ENCODE data around the gene PROB1.

PROB1 gene

DNA sequence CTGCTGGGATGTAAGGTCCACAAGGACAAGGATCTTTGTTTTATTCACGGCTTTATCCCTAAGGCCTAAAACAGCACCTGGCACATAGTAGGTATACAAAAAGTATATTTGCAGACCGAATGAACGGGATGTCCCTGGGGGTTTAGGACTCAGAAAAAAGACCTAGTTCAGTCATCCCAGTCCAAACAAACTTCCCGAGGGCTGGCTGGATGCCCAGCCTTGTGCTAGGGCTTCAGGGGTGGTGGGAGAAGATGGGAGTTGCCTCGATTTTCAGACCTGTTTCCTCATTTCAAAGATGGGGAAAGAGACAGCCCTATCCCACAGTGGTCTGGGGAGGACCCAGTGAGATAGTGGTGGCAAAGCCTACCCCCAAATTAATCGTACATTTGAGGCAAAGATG lies 3.0 kb upstream of the PROB1 start:
- Histone ChIP-seq H3K4me3 (ENCODE audit: low read length) (no peak overlapping the region), H3K9me3 (ENCODE audit: control insufficient read depth, low read depth, low read length) (no peaks in the 10 kb centered on the region)

DNA sequence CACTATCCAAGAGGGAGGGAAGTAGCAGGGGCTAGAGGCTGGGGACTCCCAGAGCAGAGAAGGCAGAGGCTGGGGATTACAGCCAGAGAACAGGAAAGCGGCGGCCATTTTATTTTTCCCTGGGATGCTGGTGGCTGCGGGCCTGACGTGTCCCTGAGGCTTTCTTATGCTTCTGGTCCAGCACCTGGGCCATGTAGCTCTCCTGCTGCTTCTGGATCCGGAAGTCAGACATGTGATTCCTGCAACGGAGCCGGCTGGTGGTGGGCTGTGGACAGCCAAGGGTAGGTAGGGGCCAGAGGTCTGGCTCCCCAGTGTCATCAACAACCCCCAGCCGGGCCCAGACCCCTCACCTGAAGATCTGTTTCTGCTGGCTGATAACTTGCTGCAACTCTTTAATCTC lies 1.8 kb upstream of the PROB1 start:
- H3K27ac ChIP-seq (ENCODE audit: low read length): no peak overlapping the region
- no peak overlapping the region for H3K9ac ChIP-seq (ENCODE audit: low read length)
- peaks cover 3% of the 10 kb centered on the region for H3K4me1 ChIP-seq (ENCODE audit: control insufficient read depth, low read depth, low read length)
- no peaks in the 10 kb centered on the region for H3K9me3 ChIP-seq (ENCODE audit: control insufficient read depth, low read depth, low read length)
- peaks cover 6% of the 10 kb centered on the region for H3K36me3 ChIP-seq (ENCODE audit: control insufficient read depth, low read depth, low read length)
- H3K27me3 ChIP-seq (ENCODE audit: control insufficient read depth, insufficient read depth, low read length): peaks cover 41% of the 10 kb centered on the region
- H3K4me3 ChIP-seq (ENCODE audit: low read length): no peak overlapping the region

More for the DNA sequence above, 3.0 kb upstream of the PROB1 start:
- Histone ChIP-seq H3K27me3 (ENCODE audit: control insufficient read depth, insufficient read depth, low read length) (peaks cover 29% of the 10 kb centered on the region), H3K4me1 (ENCODE audit: control insufficient read depth, low read depth, low read length) (peaks cover 3% of the 10 kb centered on the region), H3K9ac (ENCODE audit: low read length) (no peak overlapping the region), H3K36me3 (ENCODE audit: control insufficient read depth, low read depth, low read length) (peaks cover 6% of the 10 kb centered on the region), H3K27ac (ENCODE audit: low read length) (no peak overlapping the region)

DNA sequence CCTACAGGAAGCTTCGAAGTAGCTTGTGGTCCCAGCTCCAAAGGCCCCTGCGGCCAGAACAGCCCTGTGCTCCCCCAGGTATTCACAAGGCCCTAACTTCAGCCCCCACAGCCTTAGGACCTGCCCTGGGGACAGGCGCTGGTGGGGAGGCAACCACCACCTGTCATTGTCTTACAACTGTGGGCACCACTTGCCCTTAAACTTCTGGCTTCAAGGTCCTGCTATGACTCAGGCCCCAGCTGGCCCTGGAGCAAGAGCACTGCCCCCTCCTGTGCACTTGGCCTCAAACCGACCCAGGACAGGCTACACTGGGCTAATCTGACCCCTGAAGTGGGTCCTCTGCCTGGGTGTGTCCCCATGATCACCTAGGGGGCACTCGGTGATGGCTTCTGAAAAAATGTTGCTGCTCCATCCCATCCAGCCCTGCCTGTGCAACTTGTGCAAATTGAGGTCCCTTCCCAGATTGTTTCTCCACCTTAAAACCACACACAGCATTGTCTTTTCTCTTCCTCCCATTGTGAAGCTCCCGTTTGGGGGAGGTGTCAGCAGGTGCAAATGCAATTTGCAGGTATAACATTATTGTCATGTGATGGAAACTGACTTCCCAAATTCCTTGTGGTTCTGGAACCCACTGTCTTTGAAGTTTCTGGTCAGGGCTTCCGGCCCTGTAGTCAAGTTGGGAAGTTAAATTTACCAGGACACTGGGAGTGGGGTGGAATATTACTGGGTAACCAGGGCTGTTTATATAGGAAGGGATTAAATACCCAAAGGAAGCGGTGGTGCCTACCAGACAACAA lies 1.1 kb upstream of the PROB1 start:
- Histone ChIP-seq H3K4me1 (ENCODE audit: control insufficient read depth, low read depth, low read length) (peaks cover 3% of the 10 kb centered on the region), H3K27me3 (ENCODE audit: control insufficient read depth, insufficient read depth, low read length) (peaks cover 41% of the 10 kb centered on the region), H3K4me3 (ENCODE audit: low read length) (no peak overlapping the region), H3K27ac (ENCODE audit: low read length) (no peak overlapping the region), H3K9ac (ENCODE audit: low read length) (no peak overlapping the region), H3K36me3 (ENCODE audit: control insufficient read depth, low read depth, low read length) (no peaks in the 10 kb centered on the region), H3K9me3 (ENCODE audit: control insufficient read depth, low read depth, low read length) (no peaks in the 10 kb centered on the region)

DNA sequence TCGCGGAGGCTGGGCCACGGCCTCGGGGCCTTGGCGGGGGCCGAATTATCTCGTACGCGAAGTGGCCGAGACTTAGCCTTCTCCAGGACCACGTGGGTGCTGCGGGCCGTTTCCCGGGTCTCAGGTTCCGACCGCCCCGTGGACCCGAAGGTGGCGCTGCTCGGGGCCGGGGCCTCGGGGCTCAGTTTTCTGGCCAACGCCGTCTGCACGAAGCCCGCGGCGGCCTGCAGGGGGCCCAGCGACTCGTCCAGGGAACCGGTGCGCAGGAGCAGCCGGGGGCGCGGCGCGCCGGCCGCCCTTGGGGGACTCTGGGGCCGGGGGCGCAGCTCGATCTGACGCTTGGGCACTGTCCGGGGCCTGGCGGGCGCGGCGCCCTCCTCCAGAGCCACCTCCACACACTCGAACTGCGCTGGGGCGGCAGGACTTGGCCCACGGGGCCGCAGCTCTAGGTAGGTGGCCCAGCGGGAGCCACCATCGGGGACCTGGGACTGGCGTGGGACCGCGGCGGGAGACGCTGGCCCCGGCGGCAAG lies 716 bp downstream of the PROB1 start:
- H3K27me3 ChIP-seq (ENCODE audit: control insufficient read depth, insufficient read depth, low read length): peaks cover 41% of the 10 kb centered on the region
- H3K4me3 ChIP-seq (ENCODE audit: low read length): peak overlapping the region; percentile 55
- H3K27ac ChIP-seq (ENCODE audit: low read length): no peak overlapping the region
- no peaks in the 10 kb centered on the region for H3K9me3 ChIP-seq (ENCODE audit: control insufficient read depth, low read depth, low read length)
- H3K9ac ChIP-seq (ENCODE audit: low read length): no peak overlapping the region
- H3K4me1 ChIP-seq (ENCODE audit: control insufficient read depth, low read depth, low read length): peaks cover 3% of the 10 kb centered on the region
- H3K36me3 ChIP-seq (ENCODE audit: control insufficient read depth, low read depth, low read length): no peaks in the 10 kb centered on the region

DNA sequence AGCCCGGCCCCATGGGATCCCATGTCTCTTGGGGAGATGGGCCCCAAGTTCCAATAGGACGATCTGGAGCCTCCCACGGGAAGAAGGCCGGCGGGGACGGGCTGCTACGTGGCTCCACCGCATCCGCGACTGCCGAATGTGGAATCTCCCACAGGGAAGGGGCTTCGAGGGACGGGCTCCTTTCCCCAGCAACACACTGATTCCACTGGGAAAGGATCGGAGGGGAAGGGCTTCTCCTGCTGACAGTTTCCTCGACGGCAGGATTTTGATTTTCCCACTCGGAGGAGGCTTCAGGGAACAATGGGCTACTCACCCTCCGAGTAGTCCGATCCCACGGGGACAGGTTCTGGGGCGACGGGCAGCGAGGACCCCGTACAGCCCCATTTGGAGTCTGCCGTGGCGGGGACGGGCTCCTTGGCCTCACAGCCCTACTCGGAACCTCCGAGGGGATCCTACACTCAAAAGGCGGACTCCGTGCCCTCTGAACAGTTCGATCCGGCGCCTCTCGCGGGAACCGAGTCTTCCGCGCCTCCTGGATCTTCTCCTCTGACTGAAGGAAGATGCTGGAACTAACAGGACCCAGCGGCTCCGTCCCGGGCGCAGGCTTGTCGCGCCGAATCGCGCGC lies 1.3 kb downstream of the PROB1 start:
- peaks cover 41% of the 10 kb centered on the region for H3K27me3 ChIP-seq (ENCODE audit: control insufficient read depth, insufficient read depth, low read length)
- H3K36me3 ChIP-seq (ENCODE audit: control insufficient read depth, low read depth, low read length): no peaks in the 10 kb centered on the region
- peak overlapping the region; percentile 55 for H3K4me3 ChIP-seq (ENCODE audit: low read length)
- peaks cover 3% of the 10 kb centered on the region for H3K4me1 ChIP-seq (ENCODE audit: control insufficient read depth, low read depth, low read length)
- no peak overlapping the region for H3K9ac ChIP-seq (ENCODE audit: low read length)
- no peak overlapping the region for H3K27ac ChIP-seq (ENCODE audit: low read length)
- no peaks in the 10 kb centered on the region for H3K9me3 ChIP-seq (ENCODE audit: control insufficient read depth, low read depth, low read length)

DNA sequence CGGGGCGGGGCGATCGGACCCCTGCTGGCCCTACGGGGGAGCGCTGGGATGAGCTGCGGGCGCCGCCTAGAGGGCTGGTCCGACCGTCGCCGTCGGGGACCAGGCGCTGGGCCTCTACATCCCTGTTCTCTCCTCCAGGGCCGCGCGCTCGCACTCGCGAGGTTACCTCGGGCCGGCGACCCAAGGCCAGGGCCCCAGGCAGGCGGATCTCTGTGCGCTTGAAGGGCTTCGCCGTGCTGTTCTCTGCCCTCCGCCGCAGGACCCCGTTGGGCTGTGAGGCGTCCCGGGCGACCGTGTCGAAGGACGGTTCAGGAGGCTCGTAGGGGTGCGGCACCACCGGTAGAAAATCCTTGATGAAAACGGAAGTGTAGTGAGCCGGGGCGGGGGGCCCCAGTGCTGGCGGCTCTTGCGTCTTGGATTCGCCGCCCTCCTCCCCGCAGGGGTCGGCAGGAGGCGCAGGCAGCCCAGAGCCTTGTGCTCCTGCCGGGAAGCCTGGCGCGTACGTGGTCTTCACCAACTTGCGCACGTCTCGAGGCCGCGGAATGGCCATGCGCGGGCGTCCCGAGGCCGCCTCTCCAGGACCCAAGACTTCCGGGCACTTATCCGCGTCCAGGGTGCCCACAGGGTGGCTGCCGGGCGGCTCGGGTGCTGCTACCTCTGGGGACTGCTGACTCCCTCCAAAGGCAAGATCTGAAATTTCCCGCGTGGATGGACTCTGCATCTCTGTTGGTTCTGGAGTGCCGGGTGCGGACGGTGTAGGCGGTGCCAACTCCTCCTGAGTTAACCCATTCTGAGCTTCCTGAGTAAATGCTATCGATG lies 2.0 kb downstream of the PROB1 start:
- H3K4me3 ChIP-seq (ENCODE audit: low read length): peak overlapping the region; percentile 55
- no peaks in the 10 kb centered on the region for H3K36me3 ChIP-seq (ENCODE audit: control insufficient read depth, low read depth, low read length)
- peaks cover 41% of the 10 kb centered on the region for H3K27me3 ChIP-seq (ENCODE audit: control insufficient read depth, insufficient read depth, low read length)
- H3K27ac ChIP-seq (ENCODE audit: low read length): no peak overlapping the region
- no peak overlapping the region for H3K9ac ChIP-seq (ENCODE audit: low read length)
- peaks cover 9% of the 10 kb centered on the region for H3K4me1 ChIP-seq (ENCODE audit: control insufficient read depth, low read depth, low read length)
- H3K9me3 ChIP-seq (ENCODE audit: control insufficient read depth, low read depth, low read length): no peaks in the 10 kb centered on the region

DNA sequence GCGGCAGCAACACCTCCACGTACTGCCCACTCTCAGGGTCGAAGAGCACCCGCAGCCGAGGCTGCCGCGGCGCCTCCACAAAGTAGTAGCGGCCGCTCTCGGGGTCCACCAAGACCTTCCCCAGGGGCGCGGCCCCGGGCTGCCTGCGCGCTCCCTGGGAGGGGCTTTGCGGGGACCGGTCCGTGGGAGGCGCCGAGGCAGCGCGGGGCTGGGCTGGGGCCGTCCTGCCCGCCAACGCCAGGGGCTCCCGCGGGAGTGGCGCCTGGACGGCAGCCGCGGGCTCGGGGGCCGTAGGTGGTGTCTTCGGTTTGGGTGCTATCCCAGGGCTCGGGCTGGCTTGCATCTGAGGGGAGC lies 2.6 kb downstream of the PROB1 start:
- Histone ChIP-seq H3K36me3 (ENCODE audit: control insufficient read depth, low read depth, low read length) (no peaks in the 10 kb centered on the region), H3K9ac (ENCODE audit: low read length) (no peak overlapping the region), H3K27ac (ENCODE audit: low read length) (no peak overlapping the region), H3K4me1 (ENCODE audit: control insufficient read depth, low read depth, low read length) (peaks cover 12% of the 10 kb centered on the region), H3K4me3 (ENCODE audit: low read length) (peak overlapping the region; percentile 55), H3K9me3 (ENCODE audit: control insufficient read depth, low read depth, low read length) (no peaks in the 10 kb centered on the region), H3K27me3 (ENCODE audit: control insufficient read depth, insufficient read depth, low read length) (peaks cover 41% of the 10 kb centered on the region)

DNA sequence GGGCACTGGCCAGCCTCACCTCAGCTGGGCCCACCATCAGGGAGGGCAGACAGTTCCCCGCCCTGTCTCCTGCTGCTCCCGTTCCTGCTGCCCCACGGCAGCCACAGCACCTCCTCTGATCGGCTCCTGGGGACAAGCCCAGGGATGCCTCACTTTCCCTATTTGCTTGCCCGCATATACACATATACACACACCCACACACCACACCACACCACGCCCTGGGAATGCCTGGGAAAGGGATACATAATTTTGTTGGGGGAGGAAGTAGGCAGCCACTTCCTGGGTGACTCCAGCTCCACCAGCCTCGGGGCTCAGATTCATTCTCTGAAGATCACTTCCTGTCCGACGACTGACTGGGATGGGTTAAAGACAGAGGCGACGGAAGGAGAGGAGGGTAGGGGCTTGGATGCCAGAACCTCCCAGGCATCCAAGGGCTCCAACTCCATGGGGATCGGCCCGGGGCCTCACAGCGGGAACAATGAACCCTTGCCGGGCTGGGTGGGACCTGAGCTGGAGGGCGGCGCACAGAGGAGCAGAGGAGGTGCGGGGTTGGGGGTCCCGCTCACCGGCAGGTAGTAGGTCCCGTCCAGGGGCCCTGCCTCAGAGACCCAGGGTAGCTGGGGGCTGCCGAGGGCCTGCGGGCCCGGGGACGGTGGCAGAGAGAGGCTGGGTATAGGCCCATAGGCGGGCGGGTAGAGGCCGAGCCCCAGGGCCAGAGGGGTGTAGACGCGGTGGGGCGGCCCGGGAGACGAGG lies 3.2 kb downstream of the PROB1 start:
- H3K36me3 ChIP-seq (ENCODE audit: control insufficient read depth, low read depth, low read length): no peaks in the 10 kb centered on the region
- H3K27ac ChIP-seq (ENCODE audit: low read length): no peak overlapping the region
- H3K9ac ChIP-seq (ENCODE audit: low read length): no peak overlapping the region
- peaks cover 12% of the 10 kb centered on the region for H3K4me1 ChIP-seq (ENCODE audit: control insufficient read depth, low read depth, low read length)
- H3K9me3 ChIP-seq (ENCODE audit: control insufficient read depth, low read depth, low read length): no peaks in the 10 kb centered on the region
- H3K27me3 ChIP-seq (ENCODE audit: control insufficient read depth, insufficient read depth, low read length): peaks cover 41% of the 10 kb centered on the region
- H3K4me3 ChIP-seq (ENCODE audit: low read length): peak overlapping the region; percentile 55

DNA sequence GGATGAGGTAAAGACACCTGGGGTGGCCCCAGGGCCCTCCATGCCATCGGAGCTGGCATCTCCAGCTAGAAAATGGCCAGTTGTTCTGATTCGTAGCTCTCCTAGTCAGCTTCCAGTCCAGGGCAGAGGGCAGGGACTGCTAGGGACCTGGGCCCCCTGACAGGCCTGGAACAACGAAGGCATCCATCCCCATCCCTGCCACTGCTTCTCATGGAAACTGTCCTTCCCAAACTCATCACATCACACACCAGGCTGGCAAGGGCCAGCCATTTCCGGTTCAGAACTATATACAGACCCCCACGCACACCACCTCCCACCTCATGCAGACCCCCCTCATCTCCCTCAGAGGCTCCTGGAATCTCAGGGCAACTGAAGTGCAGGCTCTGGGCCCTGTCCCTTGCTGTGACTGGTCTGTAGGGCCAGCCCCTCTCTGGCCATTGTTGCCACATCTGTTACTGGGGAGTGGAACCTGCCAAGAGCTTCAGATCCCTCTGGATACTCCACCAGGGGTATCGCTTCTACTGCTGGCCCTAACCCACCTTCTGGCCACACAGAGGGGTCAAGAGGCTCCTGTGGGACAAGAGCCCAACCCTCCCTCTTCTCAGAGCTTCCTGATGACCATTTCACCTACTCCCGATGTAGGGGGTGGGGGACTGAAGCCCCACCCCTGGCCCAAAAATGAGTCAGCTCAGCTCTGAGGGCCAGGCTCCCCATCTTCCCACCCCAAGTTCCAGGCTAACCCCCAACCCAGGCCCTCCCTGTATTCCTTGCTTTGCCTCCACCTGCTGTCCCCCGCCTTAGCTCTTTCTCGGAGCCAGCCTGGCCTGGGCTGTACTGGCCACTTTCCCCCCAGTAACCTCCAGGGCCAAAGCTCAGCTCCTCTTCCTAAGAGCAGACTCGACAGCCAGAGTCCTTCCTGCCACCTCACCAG lies 4.0 kb downstream of the PROB1 start:
- Histone ChIP-seq H3K4me1 (ENCODE audit: control insufficient read depth, low read depth, low read length) (peaks cover 8% of the 10 kb centered on the region), H3K27me3 (ENCODE audit: control insufficient read depth, insufficient read depth, low read length) (peaks cover 41% of the 10 kb centered on the region), H3K36me3 (ENCODE audit: control insufficient read depth, low read depth, low read length) (no peaks in the 10 kb centered on the region), H3K9ac (ENCODE audit: low read length) (no peak overlapping the region), H3K27ac (ENCODE audit: low read length) (no peak overlapping the region), H3K9me3 (ENCODE audit: control insufficient read depth, low read depth, low read length) (no peaks in the 10 kb centered on the region), H3K4me3 (ENCODE audit: low read length) (no peak overlapping the region)
